Mucosa of stomach (tissue), 1 donor: Measurements from ENCODE around the gene SPECC1.
"Not testable (repeated sequence)": the region's sequence is repeated elsewhere in the genome, so short reads cannot be mapped to it uniquely, and the experiment has no call there.

Experiments used
- H3K27me3 ChIP-seq: one replicate; pipeline ENCODE4 v1.7.0; 2013; ENCODE audit warnings: mild to moderate bottlenecking, low read length; ENCODE audit not compliant: control insufficient read depth, insufficient read depth
- H3K36me3 ChIP-seq: one replicate; pipeline ENCODE4 v1.7.0; 2013; ENCODE audit warnings: low read length; ENCODE audit not compliant: control insufficient read depth, insufficient read depth
- H3K4me1 ChIP-seq: one replicate; pipeline ENCODE4 v1.7.0; 2013; ENCODE audit warnings: mild to moderate bottlenecking, low read length; ENCODE audit not compliant: control insufficient read depth, insufficient read depth
- H3K4me3 ChIP-seq: one replicate; pipeline ENCODE4 v1.7.0; 2013; ENCODE audit warnings: low read length
- H3K9ac ChIP-seq: one replicate; pipeline ENCODE4 v1.7.0; 2013; ENCODE audit warnings: mild to moderate bottlenecking, low read length, moderate library complexity
- H3K9me3 ChIP-seq: one replicate; pipeline ENCODE4 v1.7.0; 2013; ENCODE audit warnings: mild to moderate bottlenecking, low read length, moderate library complexity; ENCODE audit not compliant: control insufficient read depth
- donor health status: Pancreatic carcinoma.

The SPECC1 gene

DNA sequence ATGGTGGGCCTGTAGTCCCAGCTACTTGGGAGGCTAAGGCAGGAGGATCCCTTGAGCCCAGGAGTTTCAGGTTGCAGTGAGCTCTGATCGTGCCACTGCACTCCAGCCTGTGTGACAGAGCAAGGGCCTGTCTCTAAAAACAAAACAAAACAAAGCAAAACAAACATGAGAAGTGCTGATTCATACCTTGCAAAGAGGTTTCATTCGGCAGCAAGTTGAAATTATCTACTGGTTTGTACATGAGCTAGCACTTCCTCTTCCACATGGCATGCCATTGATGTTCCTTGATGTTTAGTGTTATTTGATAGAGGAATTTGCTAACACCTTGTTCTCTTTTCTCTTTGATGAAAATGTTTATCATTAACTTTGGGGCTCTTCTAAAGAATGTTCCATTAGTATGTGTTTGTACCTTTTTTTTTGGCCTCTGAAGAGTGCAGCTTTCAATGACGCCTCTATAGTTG is 50.6 kb downstream of the SPECC1 start:
- Histone ChIP-seq H3K4me1 (peaks cover 6% of the 10 kb centered on the region), H3K9me3 (no peaks in the 10 kb centered on the region), H3K27me3 (no peaks in the 10 kb centered on the region), H3K9ac (no peak overlapping the region), H3K4me3 (no peak overlapping the region), H3K36me3 (no peaks in the 10 kb centered on the region)

DNA sequence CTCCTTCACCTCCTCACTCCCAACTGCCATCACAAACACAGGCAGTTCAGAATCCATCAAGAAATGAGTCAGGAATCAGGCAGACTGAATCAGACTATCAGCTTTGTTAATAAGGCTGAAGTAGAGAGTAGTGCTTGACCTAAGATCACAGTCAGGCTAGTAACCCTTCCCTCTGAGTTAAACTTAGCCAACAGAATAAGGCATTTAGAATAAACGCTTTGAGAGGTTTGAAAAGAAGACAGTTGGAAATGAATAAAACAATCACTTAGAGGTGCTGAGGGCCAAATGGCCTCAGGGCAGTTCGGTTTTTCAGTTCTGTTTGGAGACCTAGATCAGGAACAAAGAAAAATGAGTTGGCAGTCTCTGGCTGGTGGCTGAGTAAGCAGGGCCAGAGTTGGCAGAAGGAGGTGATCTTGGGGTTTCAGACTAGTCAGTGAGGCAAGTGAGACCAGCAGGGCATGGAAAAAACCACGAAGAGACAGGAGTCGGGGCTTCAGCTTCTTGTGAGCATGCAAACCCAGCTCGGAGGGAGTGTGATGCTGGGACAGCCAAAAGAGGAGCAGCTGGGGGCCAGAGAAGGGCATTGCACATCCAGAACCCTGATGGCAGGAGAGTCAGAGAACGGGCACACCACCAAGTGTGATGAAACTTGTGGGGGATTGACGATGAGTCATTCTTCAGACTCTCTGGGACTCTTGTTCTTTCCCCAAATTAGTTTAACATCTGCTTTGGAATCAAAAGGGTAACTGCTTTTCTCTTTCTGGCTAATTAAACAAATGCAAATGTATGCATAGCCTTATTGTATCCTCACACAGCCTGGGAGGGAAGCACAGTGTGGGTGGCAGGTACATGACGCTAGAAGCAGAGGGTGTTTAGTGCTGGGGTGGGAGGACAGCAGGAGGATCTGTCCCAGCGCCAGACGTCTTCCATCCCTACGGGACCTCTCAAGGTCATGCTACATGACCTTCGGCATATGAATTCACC is 54.8 kb downstream of the SPECC1 start:
- H3K4me3 ChIP-seq: no peak overlapping the region
- H3K9ac ChIP-seq: no peak overlapping the region

DNA sequence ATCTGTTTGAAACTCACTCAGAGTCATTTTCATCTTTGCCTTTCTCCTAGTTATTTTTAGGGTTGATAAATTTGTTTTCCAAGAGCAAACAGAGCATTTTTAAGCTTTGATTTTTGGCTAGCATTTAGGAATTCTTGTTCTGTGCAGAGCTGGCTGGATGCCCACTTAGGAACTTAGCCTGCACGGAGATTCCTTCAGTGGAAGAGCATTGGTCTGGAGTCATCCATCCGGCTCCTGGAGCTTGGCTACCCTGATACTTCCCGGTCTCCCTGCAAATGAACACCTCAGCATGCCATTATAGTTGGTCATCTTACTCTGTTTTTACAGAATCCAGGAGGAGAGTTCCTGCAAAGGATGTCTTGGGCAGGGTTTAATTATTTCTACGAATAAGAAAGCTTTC is 57.1 kb downstream of the SPECC1 start:
- H3K4me1 ChIP-seq: peaks cover 6% of the 10 kb centered on the region
- H3K36me3 ChIP-seq: no peaks in the 10 kb centered on the region
- no peaks in the 10 kb centered on the region for H3K9me3 ChIP-seq
- H3K27me3 ChIP-seq: no peaks in the 10 kb centered on the region
- H3K4me3 ChIP-seq: no peak overlapping the region
- H3K9ac ChIP-seq: no peak overlapping the region

More for the DNA sequence above, 54.8 kb downstream of the SPECC1 start:
- peaks cover 6% of the 10 kb centered on the region for H3K4me1 ChIP-seq
- H3K27me3 ChIP-seq: no peaks in the 10 kb centered on the region
- no peaks in the 10 kb centered on the region for H3K36me3 ChIP-seq
- no peaks in the 10 kb centered on the region for H3K9me3 ChIP-seq

DNA sequence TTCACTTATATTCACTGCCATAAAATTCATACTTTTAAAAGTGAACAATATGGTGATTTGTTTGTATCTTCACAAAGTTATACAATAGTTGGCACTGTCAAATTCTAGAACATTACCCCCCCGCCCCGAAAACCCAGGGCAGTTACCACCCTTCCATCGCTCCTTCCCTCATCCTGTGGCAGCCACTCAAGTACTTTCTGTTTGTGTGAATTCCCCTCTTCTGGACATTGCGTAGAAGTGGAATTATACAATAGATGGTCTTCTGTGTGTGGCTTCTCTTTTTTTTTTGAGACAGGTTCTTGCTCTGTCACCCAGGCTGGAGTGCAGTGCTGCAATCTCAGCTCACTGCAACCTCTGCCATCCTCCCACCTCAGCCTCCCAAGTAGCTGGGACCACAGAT is 58.6 kb downstream of the SPECC1 start:
- Histone ChIP-seq H3K9ac (no peak overlapping the region), H3K4me1 (peaks cover 6% of the 10 kb centered on the region), H3K27me3 (no peaks in the 10 kb centered on the region), H3K4me3 (no peak overlapping the region), H3K36me3 (no peaks in the 10 kb centered on the region), H3K9me3 (no peaks in the 10 kb centered on the region)

DNA sequence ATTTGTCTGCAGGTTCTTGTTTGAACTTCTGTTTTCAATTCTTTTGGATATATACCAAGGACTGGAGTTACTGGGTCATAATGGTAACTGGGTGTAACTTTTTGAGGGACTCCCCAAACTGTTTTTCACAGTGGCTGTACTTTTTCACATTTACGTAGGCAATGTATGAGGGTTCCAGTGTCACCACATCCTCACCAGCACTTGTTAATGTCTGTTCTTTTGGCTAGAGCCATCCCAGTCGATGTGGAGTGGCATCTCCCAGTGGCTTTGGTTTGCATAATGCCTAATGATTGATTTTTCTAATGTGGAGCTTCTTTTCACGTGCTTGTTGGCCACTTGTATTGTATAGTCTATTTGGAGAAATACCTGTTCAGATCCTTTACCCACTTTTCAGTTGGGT is 59.3 kb downstream of the SPECC1 start:
- Histone ChIP-seq H3K27me3 (no peaks in the 10 kb centered on the region), H3K36me3 (no peaks in the 10 kb centered on the region), H3K4me3 (no peak overlapping the region), H3K4me1 (peaks cover 6% of the 10 kb centered on the region), H3K9me3 (no peaks in the 10 kb centered on the region), H3K9ac (no peak overlapping the region)

DNA sequence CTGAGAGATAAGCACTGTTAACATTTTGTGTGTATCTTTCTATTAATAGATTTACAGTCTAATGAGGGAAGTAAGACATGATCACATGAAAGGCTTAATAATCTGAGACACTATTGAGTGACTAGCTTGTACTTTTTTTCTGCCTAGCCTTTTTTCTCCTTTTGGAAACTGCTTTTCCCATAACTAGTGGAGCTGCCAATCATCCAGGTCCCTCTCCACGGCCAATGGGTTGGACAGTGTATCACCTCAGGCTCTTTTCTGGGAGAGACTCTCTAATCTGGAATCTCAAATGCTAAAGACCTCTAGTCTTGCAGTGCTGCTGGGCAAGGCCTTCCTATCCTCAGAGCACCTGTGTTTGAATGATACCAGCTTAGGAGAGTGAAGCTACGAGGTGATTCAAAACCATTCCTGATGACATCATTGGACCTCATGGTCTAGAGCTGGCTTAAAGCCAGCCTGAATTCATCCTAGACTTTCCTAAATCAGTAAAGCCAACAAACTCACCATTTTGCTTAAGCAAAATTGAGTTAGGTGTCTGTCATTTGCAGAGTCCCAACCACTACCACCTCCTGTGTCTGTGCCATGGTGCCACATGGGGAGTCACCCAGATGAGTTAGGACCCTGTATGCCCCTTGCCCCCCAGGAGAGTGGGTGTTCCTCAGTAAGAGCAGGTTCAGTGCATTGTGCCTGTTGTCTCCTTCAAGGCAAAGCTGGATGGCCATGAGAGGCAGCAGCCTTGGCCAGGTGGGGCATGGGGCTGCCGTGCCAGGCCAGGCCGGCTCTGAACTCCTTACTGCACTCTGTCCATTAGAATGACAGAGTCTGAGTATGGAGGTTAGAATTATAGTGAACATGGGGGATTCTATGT is 62.9 kb downstream of the SPECC1 start:
- Histone ChIP-seq H3K4me1 (no peaks in the 10 kb centered on the region), H3K27me3 (no peaks in the 10 kb centered on the region), H3K9me3 (no peaks in the 10 kb centered on the region), H3K9ac (no peak overlapping the region), H3K4me3 (no peak overlapping the region), H3K36me3 (no peaks in the 10 kb centered on the region)

DNA sequence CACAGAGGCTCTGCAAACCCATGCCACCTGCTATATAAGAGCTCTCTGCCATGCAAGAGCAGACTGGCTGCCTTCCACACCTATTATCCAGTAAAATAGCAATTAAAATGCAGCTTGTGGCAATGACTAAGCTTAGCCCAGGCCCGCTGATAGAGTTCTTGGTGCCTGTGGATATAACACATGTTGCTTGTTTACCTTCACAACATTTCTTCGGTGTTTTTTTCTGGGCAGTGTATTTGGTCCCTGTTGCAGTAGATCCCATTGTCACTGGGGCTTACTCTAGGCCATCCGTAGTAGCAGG is 63.5 kb downstream of the SPECC1 start:
- no peaks in the 10 kb centered on the region for H3K27me3 ChIP-seq
- H3K36me3 ChIP-seq: no peaks in the 10 kb centered on the region

DNA sequence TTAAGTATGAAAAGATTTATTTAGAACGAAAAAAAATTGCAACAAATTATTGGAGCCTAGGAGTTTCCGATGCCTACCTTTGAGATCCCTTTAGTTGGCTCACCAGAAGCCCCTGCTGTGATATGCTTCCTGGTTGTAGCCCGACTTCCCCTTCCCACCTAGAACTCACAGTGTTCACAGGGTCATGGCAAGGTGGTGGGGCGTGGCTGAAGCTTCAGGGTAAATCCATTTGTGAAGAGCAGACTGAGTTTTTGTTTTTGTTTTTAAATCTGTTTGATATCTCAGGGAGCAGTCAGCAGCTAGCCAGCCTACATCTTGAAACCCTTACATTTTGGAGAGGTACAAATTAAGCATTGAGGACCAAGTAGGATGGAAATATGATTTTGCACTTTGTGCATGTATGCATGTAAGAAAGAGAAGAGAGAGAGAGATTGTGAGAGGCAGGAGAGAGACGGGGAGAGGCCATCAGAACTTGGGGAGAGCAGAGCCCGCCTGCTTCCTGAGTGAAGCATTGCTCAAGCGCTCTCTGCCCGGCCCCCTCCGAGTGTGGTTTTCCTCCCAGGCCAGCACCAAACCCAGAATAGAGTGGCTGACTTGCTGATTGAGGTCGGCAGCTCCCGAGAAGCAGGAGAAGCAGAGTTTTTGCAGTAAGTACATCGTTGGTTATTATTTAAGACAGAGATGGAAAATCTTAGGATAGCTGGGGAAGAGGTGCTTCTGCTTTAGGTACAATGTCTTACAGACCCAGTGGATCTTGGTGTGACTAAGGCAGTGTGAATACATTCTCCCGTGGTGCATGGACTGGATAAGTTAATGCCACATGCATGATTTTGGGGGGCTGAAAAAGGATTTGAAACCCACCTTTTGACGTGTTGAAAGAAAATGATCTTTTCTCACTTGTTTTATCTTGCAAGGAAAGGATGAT is 64.2 kb downstream of the SPECC1 start:
- Histone ChIP-seq H3K4me3 (no peak overlapping the region), H3K9ac (no peak overlapping the region), H3K4me1 (no peaks in the 10 kb centered on the region), H3K36me3 (no peaks in the 10 kb centered on the region), H3K9me3 (no peaks in the 10 kb centered on the region), H3K27me3 (no peaks in the 10 kb centered on the region)

More for the DNA sequence above, 63.5 kb downstream of the SPECC1 start:
- Histone ChIP-seq H3K9ac (no peak overlapping the region), H3K4me3 (no peak overlapping the region), H3K9me3 (no peaks in the 10 kb centered on the region), H3K4me1 (no peaks in the 10 kb centered on the region)

DNA sequence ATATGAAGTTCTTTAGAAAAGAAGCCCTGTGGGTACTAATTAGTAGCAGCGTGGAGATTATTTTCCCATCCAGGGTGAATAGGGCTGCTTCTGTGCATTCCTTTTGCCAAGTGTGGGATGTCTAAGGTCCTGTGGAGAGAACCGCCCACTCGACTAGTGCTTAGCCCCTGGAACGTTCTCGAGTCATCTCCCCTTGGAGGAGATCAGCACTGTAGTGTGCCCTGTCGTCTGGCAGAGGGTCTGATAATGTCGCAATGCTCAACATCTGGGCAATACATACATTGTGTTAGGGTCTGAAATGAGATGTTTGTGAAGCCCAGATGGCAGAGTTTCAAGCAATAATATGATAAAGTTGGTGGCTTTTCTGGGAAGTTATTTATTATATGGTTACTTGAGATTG is 64.8 kb downstream of the SPECC1 start:
- no peak overlapping the region for H3K9ac ChIP-seq
- H3K9me3 ChIP-seq: no peaks in the 10 kb centered on the region
- no peaks in the 10 kb centered on the region for H3K36me3 ChIP-seq
- H3K4me3 ChIP-seq: no peak overlapping the region
- H3K27me3 ChIP-seq: no peaks in the 10 kb centered on the region
- no peaks in the 10 kb centered on the region for H3K4me1 ChIP-seq

DNA sequence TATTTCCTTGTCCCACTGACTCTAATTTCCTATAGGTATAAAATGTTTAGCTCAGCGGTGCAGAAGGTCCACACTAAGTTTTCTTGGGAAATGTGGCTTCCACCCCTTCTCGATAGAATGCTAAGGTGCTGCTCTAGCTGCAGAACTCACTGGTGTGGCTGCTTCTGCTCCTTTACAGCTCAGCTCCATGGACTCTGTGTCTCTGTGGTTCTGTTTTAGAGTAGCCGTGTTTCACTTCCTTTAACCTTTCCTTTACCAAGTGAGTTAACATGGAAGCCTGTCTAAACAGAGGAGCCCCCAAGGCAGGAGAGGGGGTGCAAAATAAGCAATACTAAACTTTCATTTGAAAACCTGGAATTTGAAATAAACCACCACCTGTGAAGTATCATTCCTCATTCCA is 65.3 kb downstream of the SPECC1 start:
- Histone ChIP-seq H3K9me3 (no peaks in the 10 kb centered on the region), H3K4me3 (no peak overlapping the region), H3K4me1 (no peaks in the 10 kb centered on the region), H3K36me3 (no peaks in the 10 kb centered on the region), H3K27me3 (no peaks in the 10 kb centered on the region), H3K9ac (no peak overlapping the region)

DNA sequence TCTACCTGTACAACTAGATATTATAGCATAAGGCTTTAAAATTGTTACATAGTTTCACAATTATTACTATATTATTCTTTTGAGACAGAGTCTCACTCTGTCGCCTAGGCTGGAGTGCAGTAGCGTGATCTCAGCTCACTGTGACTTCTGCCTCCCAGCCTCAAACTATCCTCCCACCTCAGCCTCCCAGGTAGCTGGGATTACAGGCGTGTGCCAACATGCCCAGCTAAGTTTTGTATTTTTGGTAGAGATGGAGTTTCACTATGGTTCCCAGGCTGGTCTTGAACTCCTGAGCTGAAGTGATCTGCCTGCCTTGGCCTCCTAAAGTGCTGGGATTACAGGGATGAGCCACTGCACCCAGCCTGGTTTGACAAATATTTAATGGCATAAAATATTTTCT is 67.0 kb downstream of the SPECC1 start:
- not testable (repeated sequence) for H3K27me3 ChIP-seq, H3K9ac ChIP-seq, H3K4me1 ChIP-seq, H3K9me3 ChIP-seq, H3K36me3 ChIP-seq, H3K4me3 ChIP-seq
